ENCODE results near the gene TPD52L2. TPM values are rescaled to one million over a fixed set of nuclear protein-coding genes. Genes with fewer than 3 reads are reported as not detected.
"Not testable (repeated sequence)": the region's sequence is repeated elsewhere in the genome, so short reads cannot be mapped to it uniquely, and the experiment has no call there.

Gene TPD52L2
- polyA plus RNA-seq, 4 donors: 78.5 to 99.6 (median 85.4) TPM

- DNase-seq (ENCODE audit: low read depth in 4 of 4, low spot score in 3 of 4): no peak
These were observed 12.8 kb downstream of the TPD52L2 start for GRCh38 chr20:63877755-63878470.

GRCh38 chr20:63878899-63879663 is 14.0 kb downstream of the TPD52L2 start:
- DNase-seq (ENCODE audit: low read depth in 4 of 4, low spot score in 3 of 4): no peak

- not testable (repeated sequence) for DNase-seq (ENCODE audit: low read depth in 4 of 4, low spot score in 3 of 4)
These were observed 15.8 kb downstream of the TPD52L2 start for GRCh38 chr20:63880901-63881300.

GRCh38 chr20:63881451-63882226 is 16.6 kb downstream of the TPD52L2 start:
- DNase-seq (ENCODE audit: low read depth in 4 of 4, low spot score in 3 of 4): no peak

- no peak for DNase-seq (ENCODE audit: low read depth in 4 of 4, low spot score in 3 of 4)
These were observed 17.5 kb downstream of the TPD52L2 start for GRCh38 chr20:63882257-63883200.

GRCh38 chr20:63883201-63883593 is 18.1 kb downstream of the TPD52L2 start:
- DNase-seq (ENCODE audit: low read depth in 4 of 4, low spot score in 3 of 4): no peak

GRCh38 chr20:63884506-63885263 is 19.6 kb downstream of the TPD52L2 start:
- DNase-seq (ENCODE audit: low read depth in 4 of 4, low spot score in 3 of 4): no peak

- no peak for DNase-seq (ENCODE audit: low read depth in 4 of 4, low spot score in 3 of 4)
These were observed 20.4 kb downstream of the TPD52L2 start for GRCh38 chr20:63885264-63886053.

- no peak for DNase-seq (ENCODE audit: low read depth in 4 of 4, low spot score in 3 of 4)
These were observed 21.0 kb downstream of the TPD52L2 start for GRCh38 chr20:63886054-63886419.

- DNase-seq (ENCODE audit: low read depth in 4 of 4, low spot score in 3 of 4): no peak
These were observed 21.9 kb downstream of the TPD52L2 start for GRCh38 chr20:63886921-63887320.

GRCh38 chr20:63889241-63890200 is 24.5 kb downstream of the TPD52L2 start:
- DNase-seq (ENCODE audit: low read depth in 4 of 4, low spot score in 3 of 4): no peak

- DNase-seq (ENCODE audit: low read depth in 4 of 4, low spot score in 3 of 4): no peak
These were observed 25.1 kb downstream of the TPD52L2 start for GRCh38 chr20:63890201-63890576.

GRCh38 chr20:63890616-63891015 is 25.5 kb downstream of the TPD52L2 start:
- DNase-seq (ENCODE audit: low read depth in 4 of 4, low spot score in 3 of 4): no peak

- DNase-seq (ENCODE audit: low read depth in 4 of 4, low spot score in 3 of 4): no peak
These were observed 26.3 kb downstream of the TPD52L2 start for GRCh38 chr20:63891061-63892002.

- no peak for DNase-seq (ENCODE audit: low read depth in 4 of 4, low spot score in 3 of 4)
These were observed 27.3 kb downstream of the TPD52L2 start for GRCh38 chr20:63892402-63892801.

- DNase-seq (ENCODE audit: low read depth in 4 of 4, low spot score in 3 of 4): no peak
These were observed 28.9 kb downstream of the TPD52L2 start for GRCh38 chr20:63893999-63894357.
